Measurements from ENCODE around the gene ERICH6B. TPM values are rescaled to one million over a fixed set of nuclear protein-coding genes. Genes with fewer than 3 reads are reported as not detected.

The ERICH6B gene
- total and polyA plus RNA-seq, 2 of the 8 experiments (the other 6 are each of a cell fraction or from before 2014, with no cell fraction given), result not detected

- no peak overlapping the region for H3K4me2 ChIP-seq (ENCODE audit: insufficient read depth in 1 of 2, low read depth in 2 of 2, low read length in 2 of 2)
- peaks cover 0 to 3% (median 1%) of the 10 kb centered on the region in 4 experiments; a peak in 1 of 7 replicates for H3K4me1 ChIP-seq (replicated peaks in 1 of 4; ENCODE audit: control insufficient read depth in 3 of 4, insufficient read depth in 4 of 4, low read length in 3 of 4)
- DNase-seq (ENCODE audit: low read depth in 1 of 2, low spot score in 2 of 2), result no peak
- H4K8ac ChIP-seq (ENCODE audit: extremely low read depth, insufficient read depth, low read length), result no peak overlapping the region
- no peak overlapping the region for H3K14ac ChIP-seq (ENCODE audit: insufficient read length)
- CTCF ChIA-PET (ENCODE audit: partially characterized antibody), result no interaction called here
- H2AFZ ChIP-seq (ENCODE audit: low read length), result no peak overlapping the region
- no peaks in the 10 kb centered on the region for H3K36me3 ChIP-seq (ENCODE audit: control insufficient read depth in 2 of 4, insufficient read depth in 4 of 4, low read length in 3 of 4)
- no peak overlapping the region for H2BK20ac ChIP-seq (ENCODE audit: low read length)
- H2AK5ac ChIP-seq (ENCODE audit: low read depth, low read length), result no peak overlapping the region
- H3K27ac ChIP-seq (ENCODE audit: low read depth, low read length), result no peak overlapping the region
- H2BK12ac ChIP-seq (ENCODE audit: low read depth, low read length), result no peak overlapping the region
- H4K20me1 ChIP-seq (replicated peaks in 1 of 2; ENCODE audit: control insufficient read depth in 1 of 2, insufficient read depth in 2 of 2, low read length in 2 of 2), result peaks cover 0 to under 1% of the 10 kb centered on the region in 2 experiments
- H3K4me3 ChIP-seq (ENCODE audit: extremely low read depth in 1 of 4, insufficient read depth in 2 of 4, low read depth in 3 of 4, low read length in 4 of 4), result no peak overlapping the region
- H3K4ac ChIP-seq (replicated peaks; ENCODE audit: insufficient read length, low read depth, low read length), result no peak overlapping the region
- POLR2A ChIA-PET (ENCODE audit: partially characterized antibody), result no interaction called here
- H2BK15ac ChIP-seq (ENCODE audit: low read length), result no peak overlapping the region
- no peak overlapping the region for H2BK5ac ChIP-seq (ENCODE audit: low read depth, low read length)
- no peak for FAIRE-seq
- no peaks in the 10 kb centered on the region for H3K79me1 ChIP-seq (ENCODE audit: low read depth, low read length)
- H3K79me2 ChIP-seq (ENCODE audit: control insufficient read depth in 1 of 2, insufficient read depth in 2 of 2, low read length in 2 of 2), result no peaks in the 10 kb centered on the region
- no peaks in the 10 kb centered on the region for H3K23me2 ChIP-seq (ENCODE audit: low read depth, low read length)
- H3K56ac ChIP-seq (replicated peaks; ENCODE audit: insufficient read length, low read depth, low read length), result no peak overlapping the region
- no peak overlapping the region for H2BK120ac ChIP-seq (replicated peaks; ENCODE audit: low read depth, low read length)
- no peak overlapping the region for H3K23ac ChIP-seq (ENCODE audit: insufficient read length)
- peaks cover 10 to 12% of the 10 kb centered on the region in 2 experiments; a peak in 3 of 4 replicates for H3K9me3 ChIP-seq (ENCODE audit: insufficient read depth in 2 of 2, low read depth in 1 of 2, low read length in 1 of 2)
- H3K27me3 ChIP-seq (replicated peaks in 1 of 4; ENCODE audit: control insufficient read depth in 3 of 4, extremely low read depth in 1 of 4, insufficient read depth in 3 of 4, low read length in 3 of 4), result no peaks in the 10 kb centered on the region
- H3K9ac ChIP-seq (replicated peaks in 1 of 4; ENCODE audit: extremely low read depth in 1 of 4, low read depth in 3 of 4, low read length in 3 of 4), result no peak overlapping the region
- no peak overlapping the region for H4K91ac ChIP-seq (replicated peaks; ENCODE audit: insufficient read length, low read length)
- TF ChIP-seq EP300 (IDR thresholded peaks at IDR 0.05; ENCODE audit: borderline replicate concordance in 1 of 2, low read depth in 2 of 2, low read length in 2 of 2), result no peak
- TF ChIP-seq TAF7 (optimal IDR thresholded peaks at IDR 0.05; ENCODE audit: borderline replicate concordance, low read depth, low read length), result no peak
- TF ChIP-seq POLR2A (IDR thresholded peaks at IDR 0.05; ENCODE audit: control extremely low read depth in 1 of 2, low read depth in 2 of 2, low read length in 2 of 2), result no peak
- TF ChIP-seq RBBP5 (IDR thresholded peaks at IDR 0.05; ENCODE audit: borderline replicate concordance, low read depth, low read length), result no peak
- TF ChIP-seq USF2 (IDR thresholded peaks at IDR 0.05; ENCODE audit: low read length), result no peak
- TF ChIP-seq TCF12 (IDR thresholded peaks at IDR 0.05; ENCODE audit: low read depth, low read length), result no peak
- TF ChIP-seq ASH2L (IDR thresholded peaks at IDR 0.05; ENCODE audit: low read length), result no peak
- TF ChIP-seq ZNF274 (IDR thresholded peaks at IDR 0.05; ENCODE audit: borderline replicate concordance, extremely low read depth, low read length), result no peak
- no peak for TF ChIP-seq RAD21 (IDR thresholded peaks at IDR 0.05 in 1 of 2, conservative IDR thresholded peaks at IDR 0.05 in 1 of 2; ENCODE audit: low read depth in 2 of 2, low read length in 2 of 2)
- no peak overlapping the region for H3K18ac ChIP-seq (ENCODE audit: extremely low read depth, low read length)
- H4K5ac ChIP-seq (ENCODE audit: insufficient read length, low read depth, low read length), result no peak overlapping the region
Measured at GRCh38 chr13:45565331-45565730, 50.2 kb downstream of the ERICH6B start.
